ENCODE measurements around the gene PARD6G.
A peak's percentile ranks its signal among the peaks of the same experiment; 100 is the strongest.
"Not testable (repeated sequence)": the region's sequence is repeated elsewhere in the genome, so short reads cannot be mapped to it uniquely, and the experiment has no call there.

DNA sequence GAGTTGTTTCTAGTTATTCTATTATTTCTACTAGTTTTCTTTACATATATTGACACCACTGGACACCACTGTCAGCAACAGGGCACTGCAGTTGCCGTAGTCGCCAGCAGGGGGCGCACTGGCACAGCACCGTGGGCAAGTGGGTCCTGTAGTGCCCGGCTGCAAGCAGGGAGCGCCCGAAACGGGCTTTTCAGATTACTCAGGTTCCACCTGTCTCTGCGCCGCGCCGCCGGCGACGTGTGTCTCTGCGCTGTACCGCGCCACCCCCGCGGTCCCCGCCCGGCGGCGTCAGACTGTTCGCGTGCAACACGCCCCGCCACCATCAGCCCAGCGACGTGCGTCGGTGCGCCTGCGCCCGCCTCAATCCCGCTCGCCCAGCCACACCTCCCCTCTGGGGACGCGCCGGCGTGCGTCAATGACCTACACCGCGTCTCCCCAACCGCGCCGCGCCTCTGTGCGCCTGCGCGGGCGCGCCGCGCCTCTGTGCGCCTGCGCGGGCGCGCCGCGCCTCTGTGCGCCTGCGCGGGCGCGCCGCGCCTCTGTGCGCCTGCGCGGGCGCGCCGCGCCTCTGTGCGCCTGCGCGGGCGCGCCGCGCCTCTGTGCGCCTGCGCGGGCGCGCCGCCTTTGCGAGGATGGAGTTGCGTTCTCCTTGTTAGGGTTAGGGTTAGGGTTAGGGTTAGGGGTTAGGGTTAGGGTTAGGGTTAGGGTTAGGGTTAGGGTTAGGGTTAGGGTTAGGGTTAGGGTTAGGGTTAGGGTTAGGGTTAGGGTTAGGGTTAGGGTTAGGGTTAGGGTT is 15.1 kb upstream of the PARD6G start:
- TF ChIP-seq, protein P1, sequence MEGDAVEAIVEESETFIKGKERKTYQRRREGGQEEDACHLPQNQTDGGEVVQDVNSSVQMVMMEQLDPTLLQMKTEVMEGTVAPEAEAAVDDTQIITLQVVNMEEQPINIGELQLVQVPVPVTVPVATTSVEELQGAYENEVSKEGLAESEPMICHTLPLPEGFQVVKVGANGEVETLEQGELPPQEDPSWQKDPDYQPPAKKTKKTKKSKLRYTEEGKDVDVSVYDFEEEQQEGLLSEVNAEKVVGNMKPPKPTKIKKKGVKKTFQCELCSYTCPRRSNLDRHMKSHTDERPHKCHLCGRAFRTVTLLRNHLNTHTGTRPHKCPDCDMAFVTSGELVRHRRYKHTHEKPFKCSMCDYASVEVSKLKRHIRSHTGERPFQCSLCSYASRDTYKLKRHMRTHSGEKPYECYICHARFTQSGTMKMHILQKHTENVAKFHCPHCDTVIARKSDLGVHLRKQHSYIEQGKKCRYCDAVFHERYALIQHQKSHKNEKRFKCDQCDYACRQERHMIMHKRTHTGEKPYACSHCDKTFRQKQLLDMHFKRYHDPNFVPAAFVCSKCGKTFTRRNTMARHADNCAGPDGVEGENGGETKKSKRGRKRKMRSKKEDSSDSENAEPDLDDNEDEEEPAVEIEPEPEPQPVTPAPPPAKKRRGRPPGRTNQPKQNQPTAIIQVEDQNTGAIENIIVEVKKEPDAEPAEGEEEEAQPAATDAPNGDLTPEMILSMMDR (IDR thresholded peaks at IDR 0.05; ENCODE audit: insufficient read depth, low read depth, low read length) = peak; percentile 16
- TF ChIP-seq EZH2 (IDR thresholded peaks at IDR 0.05; ENCODE audit: insufficient read depth, low read length) = not testable (repeated sequence)

All from astrocyte (in vitro differentiated cells and primary cell).